B cell (primary cell): Measurements from ENCODE around the gene FUT7. TPM values are rescaled to one million over a fixed set of nuclear protein-coding genes. Genes with fewer than 3 reads are reported as not detected.

Source experiments
- ATAC-seq: fragments of 200-7000 bp; cut with Tn5 transposase; one replicate; pipeline ENCODE4 v1.10.0; 2021; ENCODE audit warnings: low read depth, mild to moderate bottlenecking, moderate number of reproducible peaks, moderate library complexity
- CTCF ChIA-PET: fragments of 350-600 bp; sonication (Branson Sonifier 250); formaldehyde crosslinking; loops from one replicate; lab custom pipeline; 2021; ENCODE audit warnings: antibody characterized with exemption, inconsistent platforms; lab: Charles Lee
- POLR2A ChIA-PET: fragments of 350-600 bp; sonication (Branson Sonifier 250); formaldehyde crosslinking; loops from one replicate; lab custom pipeline; 2021; ENCODE audit warnings: antibody characterized with exemption; lab: Charles Lee
- DNase-seq: peaks from one replicate; pipeline ENCODE4 v3.0.0; 2013
- H2AFZ ChIP-seq: 2 replicates; pipeline ENCODE4 v1.6.1; 2012; ENCODE audit warnings: mild to moderate bottlenecking, low read depth, low read length; ENCODE audit not compliant: insufficient read depth, poor library complexity, severe bottlenecking
- H3K27ac ChIP-seq, 2 donors: 1 replicate in 1 of 2; 2 replicates in 1 of 2; pipeline ENCODE4 v1.5.1; 2012 to 2013; ENCODE audit warnings: low read length in 2 of 2, mild to moderate bottlenecking in 2 of 2, moderate library complexity in 1 of 2
- H3K27me3 ChIP-seq, 4 experiments: fragments of 200-600 bp in 1 of 4; sonication (generic) in 1 of 4; replicated peaks in 1 of 4; 1 replicate in 2 of 4; 2 replicates in 2 of 4; pipeline versions ENCODE4 v1.6.1 to v1.7.0; 2013 to 2016; ENCODE audit warnings: low read length in 3 of 4, mild to moderate bottlenecking in 2 of 4, mixed read lengths in 1 of 4, moderate library complexity in 1 of 4; ENCODE audit not compliant: insufficient read depth in 4 of 4, control insufficient read depth in 3 of 4; ENCODE audit errors: control extremely low read depth in 1 of 4
- H3K36me3 ChIP-seq, 2 experiments: replicated peaks in 1 of 2; 1 replicate in 1 of 2; 2 replicates in 1 of 2; pipeline versions ENCODE4 v1.6.1 to v1.7.1; 2013; ENCODE audit warnings: low read length in 1 of 2; ENCODE audit not compliant: insufficient read depth in 2 of 2, control insufficient read depth in 1 of 2; ENCODE audit errors: control extremely low read depth in 1 of 2, extremely low read depth in 1 of 2
- H3K4me1 ChIP-seq, 2 donors: fragments of 200-600 bp in 1 of 2; sonication (generic) in 1 of 2; 1 replicate in 1 of 2; 2 replicates in 1 of 2; pipeline versions ENCODE4 v1.5.1 to v1.6.1; 2013 to 2017; ENCODE audit warnings: low read length in 2 of 2; ENCODE audit not compliant: control insufficient read depth in 2 of 2, insufficient read depth in 2 of 2
- H3K4me2 ChIP-seq: replicated peaks from 2 replicates; pipeline ENCODE3; 2012; ENCODE audit warnings: mild to moderate bottlenecking, low read depth, low read length; ENCODE audit not compliant: poor library complexity, severe bottlenecking
- H3K4me3 ChIP-seq, 5 experiments: fragments of 200-600 bp in 1 of 5; sonication (generic) in 1 of 5; 1 replicate in 3 of 5; 2 replicates in 2 of 5; pipeline versions ENCODE4 v1.5.1 to v1.7.0; 2011 to 2016; ENCODE audit warnings: low read length in 4 of 5, mild to moderate bottlenecking in 4 of 5, low read depth in 2 of 5, control low read depth in 1 of 5, moderate library complexity in 1 of 5; ENCODE audit not compliant: insufficient read depth in 1 of 5; ENCODE audit errors: control extremely low read depth in 1 of 5, extremely low read depth in 1 of 5
- H3K79me2 ChIP-seq: fragments of 200-600 bp; sonication (generic); one replicate; pipeline ENCODE4 v1.6.0; 2016; ENCODE audit warnings: low read length; ENCODE audit not compliant: control insufficient read depth, insufficient read depth
- H3K9ac ChIP-seq: fragments of 200-600 bp; sonication (generic); 2 replicates; pipeline ENCODE4 v1.6.1; 2017; ENCODE audit warnings: mild to moderate bottlenecking, low read length, moderate library complexity
- H3K9me3 ChIP-seq, 3 donors: one replicate each; pipeline versions ENCODE4 v1.6.1 to v1.7.1; 2013; ENCODE audit warnings: low read length in 2 of 3; ENCODE audit not compliant: control insufficient read depth in 2 of 3, insufficient read depth in 1 of 3; ENCODE audit errors: control extremely low read depth in 1 of 3
- H4K20me1 ChIP-seq: 2 replicates; pipeline ENCODE4 v1.6.0; 2012; ENCODE audit warnings: mild to moderate bottlenecking, low read length; ENCODE audit not compliant: insufficient read depth, control insufficient read depth, poor library complexity, severe bottlenecking
- H3K27ac Mint-ChIP-seq: one replicate; pipeline ENCODE4 v1.8.0; 2021; ENCODE audit warnings: mixed read lengths
- H3K27me3 Mint-ChIP-seq: one replicate; pipeline ENCODE4 v1.8.0; 2021; ENCODE audit warnings: mixed read lengths
- H3K4me1 Mint-ChIP-seq: one replicate; pipeline ENCODE4 v1.8.0; 2021; ENCODE audit warnings: mixed read lengths
- H3K4me3 Mint-ChIP-seq: one replicate; pipeline ENCODE4 v1.8.0; 2021; ENCODE audit warnings: mixed read lengths
- H3K9me3 Mint-ChIP-seq: one replicate; pipeline ENCODE4 v1.8.0; 2022; ENCODE audit warnings: mixed read lengths; ENCODE audit not compliant: insufficient read depth
- CTCF ChIP-seq: fragments of 200-600 bp; IDR thresholded peaks from one replicate; pipeline ENCODE4 v1.8.0; 2022; ENCODE audit warnings: antibody characterized with exemption, mild to moderate bottlenecking
- EZH2 ChIP-seq: IDR thresholded peaks from 2 replicates; pipeline ENCODE4 v1.6.1; 2012; ENCODE audit warnings: borderline replicate concordance, low read depth, mild to moderate bottlenecking, moderate library complexity, low read length; ENCODE audit not compliant: insufficient read depth, poor library complexity, severe bottlenecking
- WGBS: methylation state at CpG from one replicate; pipeline ENCODE4 v1.1.5; 2013; ENCODE audit warnings: missing lambda C conversion rate; ENCODE audit not compliant: insufficient coverage; 5-methylcytosine and 5-hydroxymethylcytosine counted together
- intact Hi-C: fragments of 100-400 bp; cut with micrococcal nuclease; formaldehyde crosslinking; loops from one replicate; pipeline ENCODE4 v1.10.0; 2022
- polyA plus RNA-seq: library from polyadenylated mRNA; depleted of rRNA; stranded (reverse); fragments of >200 nt; gene quantifications from 2 replicates; pipeline ENCODE4 v1.2.3, GENCODE V29; 2012
- total RNA-seq, 2 donors: library from RNA; stranded (reverse); fragments of 120-200 nt in 1 of 2; gene quantifications; 1 replicate in 1 of 2; 2 replicates in 1 of 2; pipeline versions ENCODE4 v1.2.3 to v1.2.4, GENCODE V29; 2013 to 2022

The FUT7 gene
- total and polyA plus RNA-seq, 2 donors (not counting 1 experiment from before 2014, with no cell fraction given) = 7.3 to 8.2 TPM

GRCh38 chr9:137071282-137071681 is 39.4 kb upstream of the FUT7 start:
- no peak for ATAC-seq
- Mint-ChIP-seq H3K27me3 (peaks cover 3% of the 10 kb centered on the region), H3K27ac (peak overlapping the region; percentile 81), H3K4me1 (peaks cover 27% of the 10 kb centered on the region), H3K4me3 (peak overlapping the region; percentile 82), H3K9me3 (no peaks in the 10 kb centered on the region)
- Histone ChIP-seq H3K9ac (no peak overlapping the region), H2AFZ (no peak overlapping the region), H3K4me1 (peaks cover 19 to 36% of the 10 kb centered on the region in 2 donors), H4K20me1 (peaks cover 8% of the 10 kb centered on the region), H3K36me3 (no peaks in the 10 kb centered on the region), H3K27ac (no peak overlapping the region), H3K4me3 (no peak overlapping the region), H3K27me3 (peaks cover 0 to 15% (median 1%) of the 10 kb centered on the region in 4 experiments), H3K9me3 (peaks cover 0 to 7% (median 0%) of the 10 kb centered on the region in 3 donors), H3K79me2 (no peaks in the 10 kb centered on the region), H3K4me2 (peak overlapping the region; percentile 79)
- TF ChIP-seq CTCF (no peak), EZH2 (no peak)
- CTCF ChIA-PET = interaction anchor here (0.8 to 6.7 kb wide), 12 partner anchors 12 to 156 kb away, joined by 3 to 49 read pairs (median 4); partner anchors contain the start of genes ABCA2, MAN1B1, NPDC1 and RNF224
- DNase-seq = no peak
- intact Hi-C loops = loop anchor here (5.0 kb wide), 1 partner anchor 39 kb away; the partner anchor contains the start of gene FUT7
- POLR2A ChIA-PET = interaction anchor here (1.1 to 2.4 kb wide), 3 partner anchors 15 to 39 kb away, joined by 3 to 19 read pairs (median 4); partner anchors contain the start of genes FUT7 and MAN1B1
- 100% methylated on average over 2 of the region's 2 CpGs for WGBS

GRCh38 chr9:137070906-137071275 is 39.0 kb upstream of the FUT7 start:
- Histone ChIP-seq H3K79me2 (no peaks in the 10 kb centered on the region), H3K9me3 (peaks cover 0 to 7% (median 0%) of the 10 kb centered on the region in 3 donors), H3K27me3 (peaks cover 0 to 15% (median 1%) of the 10 kb centered on the region in 4 experiments), H3K4me2 (peak overlapping the region; percentile 79), H4K20me1 (peaks cover 8% of the 10 kb centered on the region), H2AFZ (peak overlapping the region; percentile 76), H3K36me3 (no peaks in the 10 kb centered on the region), H3K27ac (no peak overlapping the region), H3K9ac (peak overlapping the region; percentile 54), H3K4me1 (peaks cover 19 to 36% of the 10 kb centered on the region in 2 donors), H3K4me3 (peak overlapping the region in 4 of 5 experiments; percentile 36 to 47 (median 44))
- Mint-ChIP-seq H3K27ac (peak overlapping the region; percentile 81), H3K4me1 (peaks cover 27% of the 10 kb centered on the region), H3K4me3 (peak overlapping the region; percentile 82), H3K9me3 (no peaks in the 10 kb centered on the region), H3K27me3 (peaks cover 3% of the 10 kb centered on the region)
- ChIA-PET POLR2A (interaction anchor here (1.0 to 2.4 kb wide), 3 partner anchors 15 to 39 kb away, joined by 4 to 19 read pairs (median 4); partner anchors contain the start of genes FUT7 and MAN1B1), CTCF (interaction anchor here (0.8 to 6.7 kb wide), 13 partner anchors 13 to 229 kb away, joined by 3 to 49 read pairs (median 4); partner anchors contain the start of genes ABCA2, AJM1, MAN1B1 and NPDC1)
- WGBS = 7% methylated on average over 6 of the region's 6 CpGs
- ATAC-seq (no peak), DNase-seq (no peak)
- no peak for TF ChIP-seq CTCF
- no peak for TF ChIP-seq EZH2
- intact Hi-C loops = loop anchor here (1.0 to 5.0 kb wide), 3 partner anchors 15 to 129 kb away; partner anchors contain the start of genes FUT7, MAN1B1 and TPRN
